Activated naive CD8-positive, alpha-beta T cell treated with anti-CD3 and anti-CD28 coated beads, Interleukin-2, amount 50 U/mL, for 24 hours (primary cell): Measurements from ENCODE around the gene SLC6A6.
A peak's percentile ranks its signal among the peaks of the same experiment; 100 is the strongest.
"Not testable (repeated sequence)": the region's sequence is repeated elsewhere in the genome, so short reads cannot be mapped to it uniquely, and the experiment has no call there.

ENCODE experiments used
- ATAC-seq: fragments of 150-1000 bp; cut with Tn5 transposase; one replicate; pipeline ENCODE4 v1.10.0; 2021
- DNase-seq: peaks from one replicate; pipeline ENCODE4 v3.0.0; 2021
- H3K27ac Mint-ChIP-seq: one replicate; pipeline ENCODE4 v1.8.0; 2021; ENCODE audit warnings: mild to moderate bottlenecking, mixed read lengths
- H3K27me3 Mint-ChIP-seq: one replicate; pipeline ENCODE4 v1.8.0; 2021; ENCODE audit warnings: mixed read lengths
- H3K36me3 Mint-ChIP-seq: one replicate; pipeline ENCODE4 v1.8.0; 2021; ENCODE audit warnings: low read depth, mixed read lengths
- H3K4me1 Mint-ChIP-seq: one replicate; pipeline ENCODE4 v1.8.0; 2021; ENCODE audit warnings: mixed read lengths
- H3K4me3 Mint-ChIP-seq: one replicate; pipeline ENCODE4 v1.8.0; 2021; ENCODE audit warnings: mild to moderate bottlenecking, moderate library complexity, mixed read lengths
- H3K9me3 Mint-ChIP-seq: one replicate; pipeline ENCODE4 v1.8.0; 2021; ENCODE audit warnings: mixed read lengths

Gene SLC6A6

DNA sequence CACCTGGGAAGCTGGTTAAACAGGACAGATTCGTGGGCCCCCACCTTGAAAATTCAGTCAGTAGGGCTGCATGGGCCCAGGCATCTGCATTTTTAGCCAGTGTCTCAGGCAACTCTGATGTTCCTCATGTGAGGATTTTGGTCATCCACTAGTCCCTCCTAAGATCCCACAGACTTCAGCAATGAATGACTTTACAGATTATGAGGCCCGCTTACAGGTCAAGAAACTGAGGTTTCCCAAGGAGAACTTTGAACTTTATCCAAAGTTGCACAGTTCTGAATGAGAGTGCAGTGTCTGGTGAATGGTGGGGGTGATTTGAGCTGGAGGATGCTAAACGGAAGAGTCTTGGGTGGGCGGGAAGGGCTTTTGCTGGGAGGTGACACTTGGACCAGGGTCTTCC lies 27.2 kb downstream of the SLC6A6 start:
- Mint-ChIP-seq H3K9me3 (no peaks in the 10 kb centered on the region), H3K4me3 (peak overlapping the region; percentile 45), H3K27ac (peak overlapping the region; percentile 88), H3K27me3 (no peaks in the 10 kb centered on the region), H3K36me3 (peaks cover 19% of the 10 kb centered on the region), H3K4me1 (peaks cover 98% of the 10 kb centered on the region)
- ATAC-seq (no peak), DNase-seq (no peak)

DNA sequence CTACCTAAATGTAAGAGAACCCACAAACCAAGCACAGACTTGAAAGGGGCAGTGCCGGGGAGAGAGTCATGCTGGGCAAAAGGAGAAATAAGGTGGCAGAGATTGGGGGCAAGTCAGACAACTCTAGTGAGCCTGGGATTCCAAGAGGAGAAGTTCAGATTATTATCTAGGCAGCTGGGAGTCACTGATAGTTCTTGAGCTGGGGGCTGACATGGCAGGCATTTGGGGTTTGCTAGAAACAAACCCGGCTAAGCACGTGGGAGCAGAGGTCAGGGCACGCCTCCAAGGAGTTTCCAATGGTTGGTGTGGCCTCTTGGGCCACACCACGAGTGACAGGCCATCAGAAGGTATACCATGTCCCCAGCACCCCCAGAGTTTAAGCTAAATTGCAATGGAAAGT lies 27.6 kb downstream of the SLC6A6 start:
- DNase-seq (no peak), ATAC-seq (no peak)
- peaks cover 98% of the 10 kb centered on the region for H3K4me1 Mint-ChIP-seq
- peak overlapping the region; percentile 88 for H3K27ac Mint-ChIP-seq
- peak overlapping the region; percentile 45 for H3K4me3 Mint-ChIP-seq
- no peaks in the 10 kb centered on the region for H3K27me3 Mint-ChIP-seq
- no peaks in the 10 kb centered on the region for H3K9me3 Mint-ChIP-seq
- H3K36me3 Mint-ChIP-seq: peaks cover 19% of the 10 kb centered on the region

DNA sequence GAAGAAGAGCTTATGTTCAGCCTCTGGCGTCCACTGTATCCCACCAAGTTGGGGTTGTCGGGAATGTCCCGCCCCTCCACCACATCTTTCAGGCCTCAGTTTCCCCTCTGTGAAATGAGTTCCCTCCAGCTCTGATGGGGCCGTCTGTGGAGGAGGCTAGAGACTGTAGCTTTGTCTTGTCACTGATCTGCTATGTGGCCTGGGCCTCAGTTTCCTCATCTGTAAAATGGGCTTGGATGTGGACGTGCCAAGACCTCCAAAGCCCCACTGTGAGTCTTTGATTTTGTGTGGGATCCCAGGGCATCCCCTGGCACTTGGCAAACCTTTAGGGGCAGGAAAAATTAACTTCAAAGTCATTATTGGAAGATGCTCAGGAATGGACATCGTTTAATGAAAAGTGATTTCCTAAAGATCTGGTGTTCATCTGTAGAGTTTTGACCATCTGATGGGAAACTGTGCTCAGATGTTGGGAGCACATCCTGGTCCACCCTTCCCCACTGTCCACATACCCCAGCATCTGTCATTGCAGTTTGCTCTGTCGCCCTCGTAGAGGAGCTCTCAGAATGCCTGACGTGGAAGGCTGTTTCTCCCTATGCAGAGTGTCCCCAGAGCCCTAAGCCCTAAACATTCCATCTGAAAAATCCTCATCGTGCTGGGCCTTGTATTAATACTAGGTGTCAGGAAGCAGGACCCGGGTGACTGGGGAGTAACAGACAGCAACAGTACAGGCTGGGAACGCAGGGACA lies 28.5 kb downstream of the SLC6A6 start:
- Mint-ChIP-seq H3K9me3 (no peaks in the 10 kb centered on the region), H3K27ac (peak overlapping the region; percentile 88), H3K36me3 (peaks cover 15% of the 10 kb centered on the region), H3K27me3 (no peaks in the 10 kb centered on the region), H3K4me1 (peaks cover 97% of the 10 kb centered on the region), H3K4me3 (peak overlapping the region; percentile 68)
- no peak for DNase-seq
- no peak for ATAC-seq

DNA sequence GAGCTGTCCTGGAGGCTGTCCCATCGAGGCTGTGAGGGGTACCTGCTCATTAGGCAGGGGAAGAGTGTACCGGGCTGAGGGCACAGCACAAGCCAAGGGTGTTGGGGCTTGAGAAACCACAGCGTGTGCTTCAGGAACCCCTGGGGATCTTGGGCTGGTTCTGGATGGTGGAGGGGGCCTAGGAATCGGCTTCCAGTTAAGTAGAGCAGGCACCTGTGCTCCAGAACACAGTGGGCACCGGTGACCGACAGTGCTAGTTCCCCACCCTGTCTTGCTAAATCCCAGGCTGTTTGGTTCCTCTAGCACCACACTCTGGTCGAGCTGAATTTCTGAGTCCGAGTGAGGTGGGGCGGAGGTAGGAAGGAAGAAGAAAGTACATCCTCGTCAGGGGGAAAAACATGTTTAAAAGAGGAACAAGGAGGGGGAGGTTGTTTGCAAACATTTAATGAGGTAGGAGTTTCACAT lies 29.1 kb downstream of the SLC6A6 start:
- Mint-ChIP-seq H3K4me3 (peak overlapping the region; percentile 68), H3K36me3 (peaks cover 15% of the 10 kb centered on the region), H3K27ac (peak overlapping the region; percentile 88), H3K27me3 (no peaks in the 10 kb centered on the region), H3K4me1 (peaks cover 91% of the 10 kb centered on the region), H3K9me3 (no peaks in the 10 kb centered on the region)
- peak; percentile 11 for ATAC-seq
- DNase-seq: peak; percentile 41

DNA sequence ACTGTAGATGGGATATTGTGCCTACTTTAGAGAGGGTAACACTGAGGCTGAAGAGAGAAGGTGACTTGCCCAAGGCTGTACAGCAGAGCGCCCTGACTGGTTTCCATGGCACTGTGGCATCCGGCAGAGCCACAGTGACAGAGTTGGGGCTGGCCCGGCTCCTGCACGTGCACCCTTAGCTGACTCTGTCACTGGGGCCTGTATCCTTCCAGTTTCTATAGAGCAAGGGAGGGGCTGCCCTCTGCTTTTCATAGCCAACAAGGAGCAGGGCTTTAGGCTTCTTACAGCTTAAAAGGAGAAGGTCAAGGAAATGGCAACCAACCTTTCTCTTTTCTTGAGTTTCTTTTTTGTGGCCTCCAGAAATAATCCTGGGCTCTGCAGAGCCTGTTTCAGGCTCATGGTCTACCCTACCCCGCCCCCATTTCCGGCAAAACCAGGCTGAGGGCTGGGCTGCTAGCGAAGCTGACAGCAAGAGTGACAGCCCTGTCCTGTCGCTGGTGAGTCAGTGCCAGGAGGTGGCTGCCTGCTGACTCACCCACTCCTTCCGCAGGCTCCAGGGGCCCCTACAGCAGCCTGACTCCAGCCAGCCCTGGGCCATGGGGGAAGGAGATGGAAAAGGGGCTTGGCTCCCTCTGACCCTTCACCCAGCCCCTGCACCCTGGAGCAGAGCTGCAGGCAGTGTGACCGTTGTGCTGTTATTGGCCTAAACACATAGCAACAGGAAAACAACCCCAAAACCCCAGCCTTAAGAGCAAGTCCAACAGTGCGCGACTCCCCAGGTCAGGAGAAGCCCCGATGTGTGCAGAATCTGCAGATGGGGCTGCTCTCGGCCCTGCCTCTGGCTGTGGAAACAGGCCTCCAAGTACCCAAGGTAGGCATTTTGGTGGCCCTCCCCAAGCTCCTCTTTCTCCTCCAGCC lies 29.8 kb downstream of the SLC6A6 start:
- H3K4me3 Mint-ChIP-seq: peak overlapping the region; percentile 70
- H3K9me3 Mint-ChIP-seq: no peaks in the 10 kb centered on the region
- H3K27me3 Mint-ChIP-seq: no peaks in the 10 kb centered on the region
- H3K36me3 Mint-ChIP-seq: peaks cover 15% of the 10 kb centered on the region
- H3K27ac Mint-ChIP-seq: peak overlapping the region; percentile 88
- DNase-seq (peak; percentile 92), ATAC-seq (peak; percentile 87)
- peaks cover 88% of the 10 kb centered on the region for H3K4me1 Mint-ChIP-seq

DNA sequence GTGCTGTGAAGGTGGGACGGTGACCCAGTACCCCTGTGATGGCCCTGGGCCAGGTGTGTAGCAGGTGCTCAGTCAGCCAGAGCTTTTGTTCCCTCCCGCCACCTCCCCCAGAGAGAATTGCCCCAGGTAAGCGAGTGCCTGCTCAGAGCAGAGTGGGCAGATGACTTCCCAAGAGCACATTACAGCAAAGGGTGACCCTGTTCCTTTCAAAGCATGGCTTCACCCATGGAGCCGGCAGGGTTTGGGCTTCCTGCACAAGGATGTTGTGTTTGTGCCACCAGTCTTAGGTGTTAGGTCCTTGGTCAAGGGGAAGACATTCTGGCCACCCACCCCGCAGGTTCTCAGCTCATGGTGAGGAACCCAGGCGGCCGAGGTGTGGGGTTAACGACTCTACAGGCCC lies 30.7 kb downstream of the SLC6A6 start:
- DNase-seq: no peak
- H3K36me3 Mint-ChIP-seq: peaks cover 15% of the 10 kb centered on the region
- peak overlapping the region; percentile 88 for H3K27ac Mint-ChIP-seq
- H3K27me3 Mint-ChIP-seq: no peaks in the 10 kb centered on the region
- peak overlapping the region; percentile 70 for H3K4me3 Mint-ChIP-seq
- no peaks in the 10 kb centered on the region for H3K9me3 Mint-ChIP-seq
- no peak for ATAC-seq
- H3K4me1 Mint-ChIP-seq: peaks cover 79% of the 10 kb centered on the region

DNA sequence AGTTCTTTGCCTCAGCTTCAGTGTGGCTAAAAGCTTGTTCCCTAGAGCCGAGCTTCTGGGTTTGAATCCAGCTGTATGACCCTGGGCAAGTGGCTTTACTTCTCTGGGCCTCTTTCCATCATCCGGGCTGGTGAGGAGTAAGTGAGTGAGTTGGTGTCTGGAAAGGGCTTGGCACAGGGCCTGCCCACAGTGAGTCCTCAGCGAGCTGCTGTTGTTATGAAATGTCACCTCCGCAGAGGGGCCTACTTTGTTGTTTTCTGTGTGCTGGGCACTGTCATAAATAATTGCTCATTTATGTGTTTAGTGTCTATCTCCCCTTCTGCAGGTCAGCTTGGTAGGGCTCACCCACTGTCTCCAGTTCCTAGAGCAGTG lies 31.7 kb downstream of the SLC6A6 start:
- no peaks in the 10 kb centered on the region for H3K27me3 Mint-ChIP-seq
- peaks cover 15% of the 10 kb centered on the region for H3K36me3 Mint-ChIP-seq
- H3K4me3 Mint-ChIP-seq: peak overlapping the region; percentile 18
- DNase-seq (no peak), ATAC-seq (no peak)
- H3K27ac Mint-ChIP-seq: peak overlapping the region; percentile 88
- H3K4me1 Mint-ChIP-seq: peaks cover 75% of the 10 kb centered on the region
- no peaks in the 10 kb centered on the region for H3K9me3 Mint-ChIP-seq

DNA sequence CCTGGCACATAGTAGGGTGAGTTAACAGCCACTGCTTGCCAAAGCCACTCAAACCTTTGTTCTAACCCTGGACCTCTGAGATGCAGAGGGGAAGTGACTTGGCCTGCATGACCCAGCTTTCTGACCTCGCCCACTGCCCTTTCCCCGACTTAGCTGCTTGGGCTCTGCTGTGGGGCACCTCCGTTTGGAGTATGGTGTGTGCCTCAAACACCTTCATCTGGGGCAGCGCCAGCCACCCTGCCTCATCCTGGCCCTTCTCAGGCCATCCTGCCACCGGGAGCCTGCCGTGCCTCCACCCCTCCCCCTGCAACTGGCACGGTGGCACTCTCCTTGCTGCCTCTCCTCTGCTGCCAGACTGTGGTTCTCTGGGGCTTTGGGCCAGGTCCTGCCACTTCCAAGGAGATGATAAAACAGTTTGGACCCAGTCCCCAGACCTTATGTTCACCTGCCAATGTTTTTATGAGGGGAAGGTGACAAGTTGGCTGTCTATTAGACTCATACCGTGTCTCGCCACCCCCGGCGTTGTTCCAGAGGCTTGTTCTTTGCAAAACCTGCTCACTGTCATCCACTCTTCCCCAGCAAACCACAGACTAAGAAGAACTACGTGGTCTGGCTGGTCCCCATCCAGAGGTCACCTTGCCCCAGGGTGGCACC lies 32.2 kb downstream of the SLC6A6 start:
- Mint-ChIP-seq H3K4me1 (peaks cover 75% of the 10 kb centered on the region), H3K27me3 (no peaks in the 10 kb centered on the region), H3K9me3 (no peaks in the 10 kb centered on the region), H3K4me3 (peak overlapping the region; percentile 18), H3K27ac (peak overlapping the region; percentile 88), H3K36me3 (peaks cover 11% of the 10 kb centered on the region)
- no peak for DNase-seq
- no peak for ATAC-seq

DNA sequence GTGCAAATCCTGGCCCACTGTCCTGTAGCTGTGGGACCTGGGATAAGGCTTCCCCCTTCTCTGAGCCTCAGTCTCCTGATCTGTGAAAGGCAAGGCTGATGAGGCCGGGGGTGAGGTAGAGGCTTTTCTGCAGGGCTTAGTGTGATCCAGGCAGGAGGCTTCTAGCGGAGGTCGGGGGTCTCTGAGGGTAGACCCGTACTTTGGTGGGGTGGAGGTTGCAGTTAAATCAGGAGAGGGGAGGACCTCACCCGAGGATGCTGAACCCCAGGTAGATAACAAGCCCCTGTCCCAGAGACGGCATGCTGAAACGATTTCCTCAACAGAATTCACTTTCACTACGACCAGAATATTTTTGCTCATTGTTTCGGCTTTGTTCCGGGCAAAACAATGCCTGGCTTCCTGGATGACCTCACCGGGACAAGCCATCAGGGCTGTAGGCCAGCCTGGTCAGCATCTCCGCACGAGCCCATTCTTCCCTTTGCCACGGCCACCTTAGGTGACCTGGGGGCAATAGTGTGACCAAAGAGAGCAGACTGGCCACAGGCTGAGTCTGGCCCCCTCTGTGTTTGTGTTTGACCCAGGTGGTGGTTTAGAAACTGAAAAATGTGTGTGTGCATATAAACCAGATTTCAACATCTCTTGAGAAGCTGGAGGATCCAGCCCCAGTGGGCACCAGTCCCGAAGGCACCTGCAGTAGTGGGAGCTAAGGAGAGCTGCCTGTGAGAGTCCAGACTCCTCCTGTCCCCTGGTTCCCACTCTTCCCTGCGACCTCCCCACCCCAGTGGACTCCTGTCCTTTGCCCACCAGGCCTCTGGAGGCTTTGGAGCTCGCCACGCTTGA lies 33.0 kb downstream of the SLC6A6 start:
- no peak for DNase-seq
- peak overlapping the region; percentile 88 for H3K27ac Mint-ChIP-seq
- H3K36me3 Mint-ChIP-seq: peaks cover 9% of the 10 kb centered on the region
- no peaks in the 10 kb centered on the region for H3K9me3 Mint-ChIP-seq
- ATAC-seq: no peak
- no peaks in the 10 kb centered on the region for H3K27me3 Mint-ChIP-seq
- H3K4me3 Mint-ChIP-seq: no peak overlapping the region
- peaks cover 75% of the 10 kb centered on the region for H3K4me1 Mint-ChIP-seq

DNA sequence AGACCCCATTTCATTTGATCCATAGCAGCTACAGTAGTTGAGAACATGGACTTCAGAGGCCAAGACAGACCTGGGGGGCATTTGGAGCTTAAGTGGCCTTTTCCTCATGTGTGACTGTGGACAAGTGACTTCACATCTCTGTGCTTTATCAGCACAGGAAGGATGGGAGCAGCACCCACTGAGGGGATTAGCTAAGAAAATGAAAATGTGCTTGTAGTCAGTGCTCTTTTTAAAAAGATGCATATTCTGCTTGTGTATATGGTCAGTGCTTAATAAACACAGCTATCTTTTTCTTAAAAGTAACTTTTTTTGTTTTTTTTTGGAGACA lies 34.5 kb downstream of the SLC6A6 start:
- Mint-ChIP-seq H3K4me1 (peaks cover 60% of the 10 kb centered on the region), H3K36me3 (peaks cover 8% of the 10 kb centered on the region), H3K27ac (no peak overlapping the region), H3K27me3 (no peaks in the 10 kb centered on the region), H3K9me3 (no peaks in the 10 kb centered on the region), H3K4me3 (no peak overlapping the region)
- DNase-seq (no peak), ATAC-seq (no peak)

DNA sequence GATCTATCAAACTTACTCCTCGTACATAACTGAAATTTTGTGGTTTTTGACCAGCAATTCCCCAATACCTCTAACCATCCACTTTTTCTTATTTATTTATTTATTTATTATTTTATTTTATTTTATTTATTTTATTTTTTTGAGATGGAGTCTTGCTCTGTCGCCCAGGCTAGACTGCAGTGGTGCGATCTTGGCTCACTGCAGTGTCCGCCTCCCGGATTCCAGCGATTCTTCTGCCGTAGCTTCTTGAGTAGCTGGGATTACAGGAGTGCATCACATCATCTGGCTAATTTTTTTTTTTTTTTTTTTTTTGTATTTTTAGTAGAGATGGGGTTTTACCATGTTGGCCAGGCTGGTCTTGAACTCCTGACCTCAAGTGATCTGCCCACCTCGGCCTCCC lies 35.3 kb downstream of the SLC6A6 start:
- not testable (repeated sequence) for H3K27ac Mint-ChIP-seq, H3K9me3 Mint-ChIP-seq, H3K4me3 Mint-ChIP-seq, DNase-seq, ATAC-seq, H3K36me3 Mint-ChIP-seq, H3K27me3 Mint-ChIP-seq
- H3K4me1 Mint-ChIP-seq: peaks cover 54% of the 10 kb centered on the region

DNA sequence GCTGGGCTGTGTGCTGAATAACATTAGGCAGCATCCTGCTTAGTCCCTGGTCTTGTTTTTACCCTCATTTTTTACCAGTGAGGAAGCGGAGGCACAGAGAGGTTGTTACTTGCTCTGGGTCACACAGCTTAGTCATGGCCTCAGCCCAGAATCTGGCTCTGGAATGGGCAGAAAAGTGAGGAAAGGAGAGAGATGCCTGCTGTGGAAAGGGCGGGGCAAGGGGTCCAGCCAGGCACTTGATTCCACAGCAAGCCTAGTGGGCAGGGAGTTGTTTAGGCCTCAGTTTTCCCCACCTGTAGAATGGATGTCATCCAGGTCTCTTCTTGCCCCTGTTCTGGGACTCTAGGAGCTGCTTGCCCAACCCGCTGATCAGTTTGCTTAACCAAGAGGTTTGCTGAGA lies 35.9 kb downstream of the SLC6A6 start:
- Mint-ChIP-seq H3K4me1 (peaks cover 49% of the 10 kb centered on the region), H3K9me3 (no peaks in the 10 kb centered on the region), H3K27me3 (no peaks in the 10 kb centered on the region)

DNA sequence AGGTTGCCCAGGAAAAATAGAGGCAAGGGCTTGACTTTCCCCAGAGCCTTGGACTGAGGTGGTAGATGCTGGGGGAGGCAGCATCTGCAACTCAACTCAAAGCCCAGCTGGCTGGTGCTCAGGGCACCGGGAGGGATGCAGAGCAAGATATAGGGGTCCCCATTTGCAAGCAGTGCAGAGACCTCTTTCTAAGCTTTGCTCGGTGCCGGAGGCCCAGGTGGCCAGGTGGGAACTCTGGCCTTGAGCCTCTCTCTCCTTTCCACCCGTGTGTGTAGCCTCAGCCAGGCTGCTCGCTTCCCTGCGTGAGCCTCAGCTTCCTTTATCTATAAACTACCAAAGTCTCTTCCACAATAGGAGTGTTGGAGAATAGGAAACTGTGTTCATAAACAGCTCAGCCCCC lies 36.5 kb downstream of the SLC6A6 start:
- Mint-ChIP-seq H3K9me3 (no peaks in the 10 kb centered on the region), H3K4me1 (peaks cover 42% of the 10 kb centered on the region), H3K27ac (no peak overlapping the region), H3K4me3 (no peak overlapping the region), H3K27me3 (no peaks in the 10 kb centered on the region), H3K36me3 (peaks cover 4% of the 10 kb centered on the region)
- DNase-seq (no peak), ATAC-seq (no peak)

More for the DNA sequence above, 35.9 kb downstream of the SLC6A6 start:
- no peak overlapping the region for H3K4me3 Mint-ChIP-seq
- ATAC-seq: no peak
- peaks cover 2% of the 10 kb centered on the region for H3K36me3 Mint-ChIP-seq
- DNase-seq: no peak
- no peak overlapping the region for H3K27ac Mint-ChIP-seq
